ENCODE results near the gene OR14A2.

DNA sequence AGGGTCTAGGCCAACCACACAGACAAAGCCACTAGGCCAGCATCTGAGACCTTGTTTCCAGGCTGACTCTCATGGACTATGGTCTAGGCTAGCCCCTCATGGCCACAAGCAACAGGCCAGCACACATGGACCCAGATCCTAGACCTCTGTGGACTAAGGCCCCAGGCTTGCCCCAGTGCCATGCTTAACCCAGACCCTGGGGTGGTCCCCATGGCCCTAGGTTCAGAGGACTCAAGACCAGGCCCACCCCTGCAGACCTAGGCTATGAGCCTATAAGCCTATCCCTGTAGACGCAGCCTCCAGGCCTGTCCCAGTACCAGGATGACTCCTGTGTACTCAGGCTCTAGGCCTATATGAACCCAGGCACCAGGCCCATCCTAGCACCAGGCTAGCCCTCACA is 1.9 kb upstream of the OR14A2 start:
- no peak for TF ChIP-seq POLR2AphosphoS5 (IDR thresholded peaks at IDR 0.05; ENCODE audit: low read depth)
- TF ChIP-seq, protein P1, sequence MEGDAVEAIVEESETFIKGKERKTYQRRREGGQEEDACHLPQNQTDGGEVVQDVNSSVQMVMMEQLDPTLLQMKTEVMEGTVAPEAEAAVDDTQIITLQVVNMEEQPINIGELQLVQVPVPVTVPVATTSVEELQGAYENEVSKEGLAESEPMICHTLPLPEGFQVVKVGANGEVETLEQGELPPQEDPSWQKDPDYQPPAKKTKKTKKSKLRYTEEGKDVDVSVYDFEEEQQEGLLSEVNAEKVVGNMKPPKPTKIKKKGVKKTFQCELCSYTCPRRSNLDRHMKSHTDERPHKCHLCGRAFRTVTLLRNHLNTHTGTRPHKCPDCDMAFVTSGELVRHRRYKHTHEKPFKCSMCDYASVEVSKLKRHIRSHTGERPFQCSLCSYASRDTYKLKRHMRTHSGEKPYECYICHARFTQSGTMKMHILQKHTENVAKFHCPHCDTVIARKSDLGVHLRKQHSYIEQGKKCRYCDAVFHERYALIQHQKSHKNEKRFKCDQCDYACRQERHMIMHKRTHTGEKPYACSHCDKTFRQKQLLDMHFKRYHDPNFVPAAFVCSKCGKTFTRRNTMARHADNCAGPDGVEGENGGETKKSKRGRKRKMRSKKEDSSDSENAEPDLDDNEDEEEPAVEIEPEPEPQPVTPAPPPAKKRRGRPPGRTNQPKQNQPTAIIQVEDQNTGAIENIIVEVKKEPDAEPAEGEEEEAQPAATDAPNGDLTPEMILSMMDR (IDR thresholded peaks at IDR 0.05; ENCODE audit: insufficient read depth, low read length) = no peak
- TF ChIP-seq, protein P2, sequence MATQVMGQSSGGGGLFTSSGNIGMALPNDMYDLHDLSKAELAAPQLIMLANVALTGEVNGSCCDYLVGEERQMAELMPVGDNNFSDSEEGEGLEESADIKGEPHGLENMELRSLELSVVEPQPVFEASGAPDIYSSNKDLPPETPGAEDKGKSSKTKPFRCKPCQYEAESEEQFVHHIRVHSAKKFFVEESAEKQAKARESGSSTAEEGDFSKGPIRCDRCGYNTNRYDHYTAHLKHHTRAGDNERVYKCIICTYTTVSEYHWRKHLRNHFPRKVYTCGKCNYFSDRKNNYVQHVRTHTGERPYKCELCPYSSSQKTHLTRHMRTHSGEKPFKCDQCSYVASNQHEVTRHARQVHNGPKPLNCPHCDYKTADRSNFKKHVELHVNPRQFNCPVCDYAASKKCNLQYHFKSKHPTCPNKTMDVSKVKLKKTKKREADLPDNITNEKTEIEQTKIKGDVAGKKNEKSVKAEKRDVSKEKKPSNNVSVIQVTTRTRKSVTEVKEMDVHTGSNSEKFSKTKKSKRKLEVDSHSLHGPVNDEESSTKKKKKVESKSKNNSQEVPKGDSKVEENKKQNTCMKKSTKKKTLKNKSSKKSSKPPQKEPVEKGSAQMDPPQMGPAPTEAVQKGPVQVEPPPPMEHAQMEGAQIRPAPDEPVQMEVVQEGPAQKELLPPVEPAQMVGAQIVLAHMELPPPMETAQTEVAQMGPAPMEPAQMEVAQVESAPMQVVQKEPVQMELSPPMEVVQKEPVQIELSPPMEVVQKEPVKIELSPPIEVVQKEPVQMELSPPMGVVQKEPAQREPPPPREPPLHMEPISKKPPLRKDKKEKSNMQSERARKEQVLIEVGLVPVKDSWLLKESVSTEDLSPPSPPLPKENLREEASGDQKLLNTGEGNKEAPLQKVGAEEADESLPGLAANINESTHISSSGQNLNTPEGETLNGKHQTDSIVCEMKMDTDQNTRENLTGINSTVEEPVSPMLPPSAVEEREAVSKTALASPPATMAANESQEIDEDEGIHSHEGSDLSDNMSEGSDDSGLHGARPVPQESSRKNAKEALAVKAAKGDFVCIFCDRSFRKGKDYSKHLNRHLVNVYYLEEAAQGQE (IDR thresholded peaks at IDR 0.05; ENCODE audit: insufficient replicate concordance, low read depth) = no peak

Data from HL-60 (cell line).